HG03354 (cell line): ENCODE data around the gene CASP10.
"Not testable (repeated sequence)": the region's sequence is repeated elsewhere in the genome, so short reads cannot be mapped to it uniquely, and the experiment has no call there.

ENCODE experiments used
- ATAC-seq: cut with Tn5 transposase; IDR thresholded peaks from one replicate; pipeline ENCODE4 v1.9.1; 2021; ENCODE audit warnings: mild to moderate bottlenecking; ENCODE audit not compliant: unreplicated experiment, poor library complexity, severe bottlenecking

The CASP10 gene

GRCh38 chr2:201223089-201224073, 40.4 kb downstream of the CASP10 start:
- ATAC-seq, result peak; percentile 93

GRCh38 chr2:201228271-201228911, 45.5 kb downstream of the CASP10 start:
- ATAC-seq, result no peak

GRCh38 chr2:201228912-201229290, 46.0 kb downstream of the CASP10 start:
- ATAC-seq, result no peak

- ATAC-seq, result peak; percentile 53
These were observed 49.0 kb downstream of the CASP10 start for GRCh38 chr2:201231781-201232466.

GRCh38 chr2:201232467-201232815, 49.5 kb downstream of the CASP10 start:
- no peak for ATAC-seq

GRCh38 chr2:201233192-201233811, 50.4 kb downstream of the CASP10 start:
- ATAC-seq, result peak; percentile 92

- ATAC-seq, result peak; percentile 32
These were observed 51.1 kb downstream of the CASP10 start for GRCh38 chr2:201233812-201234662.

- no peak for ATAC-seq
These were observed 51.8 kb downstream of the CASP10 start for GRCh38 chr2:201234663-201235135.

GRCh38 chr2:201235860-201236811, 53.2 kb downstream of the CASP10 start:
- no peak for ATAC-seq

- ATAC-seq, result no peak
These were observed 54.7 kb downstream of the CASP10 start for GRCh38 chr2:201237486-201238123.

- ATAC-seq, result not testable (repeated sequence)
These were observed 56.4 kb downstream of the CASP10 start for GRCh38 chr2:201239167-201239935.

- no peak for ATAC-seq
These were observed 59.8 kb downstream of the CASP10 start for GRCh38 chr2:201242571-201243277.

- no peak for ATAC-seq
These were observed 61.9 kb downstream of the CASP10 start for GRCh38 chr2:201244829-201245228.

GRCh38 chr2:201246280-201246679, 63.3 kb downstream of the CASP10 start:
- ATAC-seq, result no peak

GRCh38 chr2:201248288-201248844, 65.4 kb downstream of the CASP10 start:
- no peak for ATAC-seq

GRCh38 chr2:201249889-201250288, 66.9 kb downstream of the CASP10 start:
- no peak for ATAC-seq
